D721Med (cell line): ENCODE measurements around the gene KHSRP.

ENCODE experiments used
- DNase-seq: peaks from one replicate; pipeline ENCODE4 v3.0.0; 2011; ENCODE audit warnings: low spot score; ENCODE audit not compliant: insufficient read length
- FAIRE-seq: peaks from 2 replicates; lab custom pipeline; 2011; peaks lifted over from hg19 to GRCh38; lab: Jason Lieb, UNC
- TF ChIP-seq, protein P1 (sequence below): IDR thresholded peaks from 2 replicates; pipeline ENCODE4 v1.5.1; 2012; ENCODE audit warnings: mild to moderate bottlenecking, control low read depth; ENCODE audit not compliant: insufficient read depth; ENCODE audit errors: missing control alignments

The KHSRP gene

GRCh38 chr19:6425732-6426620, 1.4 kb upstream of the KHSRP start:
- TF ChIP-seq, protein P1, sequence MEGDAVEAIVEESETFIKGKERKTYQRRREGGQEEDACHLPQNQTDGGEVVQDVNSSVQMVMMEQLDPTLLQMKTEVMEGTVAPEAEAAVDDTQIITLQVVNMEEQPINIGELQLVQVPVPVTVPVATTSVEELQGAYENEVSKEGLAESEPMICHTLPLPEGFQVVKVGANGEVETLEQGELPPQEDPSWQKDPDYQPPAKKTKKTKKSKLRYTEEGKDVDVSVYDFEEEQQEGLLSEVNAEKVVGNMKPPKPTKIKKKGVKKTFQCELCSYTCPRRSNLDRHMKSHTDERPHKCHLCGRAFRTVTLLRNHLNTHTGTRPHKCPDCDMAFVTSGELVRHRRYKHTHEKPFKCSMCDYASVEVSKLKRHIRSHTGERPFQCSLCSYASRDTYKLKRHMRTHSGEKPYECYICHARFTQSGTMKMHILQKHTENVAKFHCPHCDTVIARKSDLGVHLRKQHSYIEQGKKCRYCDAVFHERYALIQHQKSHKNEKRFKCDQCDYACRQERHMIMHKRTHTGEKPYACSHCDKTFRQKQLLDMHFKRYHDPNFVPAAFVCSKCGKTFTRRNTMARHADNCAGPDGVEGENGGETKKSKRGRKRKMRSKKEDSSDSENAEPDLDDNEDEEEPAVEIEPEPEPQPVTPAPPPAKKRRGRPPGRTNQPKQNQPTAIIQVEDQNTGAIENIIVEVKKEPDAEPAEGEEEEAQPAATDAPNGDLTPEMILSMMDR = peak; percentile 46
- FAIRE-seq (no peak), DNase-seq (no peak)

GRCh38 chr19:6424939-6425731, 524 bp upstream of the KHSRP start:
- peak; percentile 98 for FAIRE-seq
- DNase-seq = peak; percentile 86
- TF ChIP-seq, protein P1 = no peak

GRCh38 chr19:6423499-6424194, 964 bp downstream of the KHSRP start:
- no peak for DNase-seq

DNA sequence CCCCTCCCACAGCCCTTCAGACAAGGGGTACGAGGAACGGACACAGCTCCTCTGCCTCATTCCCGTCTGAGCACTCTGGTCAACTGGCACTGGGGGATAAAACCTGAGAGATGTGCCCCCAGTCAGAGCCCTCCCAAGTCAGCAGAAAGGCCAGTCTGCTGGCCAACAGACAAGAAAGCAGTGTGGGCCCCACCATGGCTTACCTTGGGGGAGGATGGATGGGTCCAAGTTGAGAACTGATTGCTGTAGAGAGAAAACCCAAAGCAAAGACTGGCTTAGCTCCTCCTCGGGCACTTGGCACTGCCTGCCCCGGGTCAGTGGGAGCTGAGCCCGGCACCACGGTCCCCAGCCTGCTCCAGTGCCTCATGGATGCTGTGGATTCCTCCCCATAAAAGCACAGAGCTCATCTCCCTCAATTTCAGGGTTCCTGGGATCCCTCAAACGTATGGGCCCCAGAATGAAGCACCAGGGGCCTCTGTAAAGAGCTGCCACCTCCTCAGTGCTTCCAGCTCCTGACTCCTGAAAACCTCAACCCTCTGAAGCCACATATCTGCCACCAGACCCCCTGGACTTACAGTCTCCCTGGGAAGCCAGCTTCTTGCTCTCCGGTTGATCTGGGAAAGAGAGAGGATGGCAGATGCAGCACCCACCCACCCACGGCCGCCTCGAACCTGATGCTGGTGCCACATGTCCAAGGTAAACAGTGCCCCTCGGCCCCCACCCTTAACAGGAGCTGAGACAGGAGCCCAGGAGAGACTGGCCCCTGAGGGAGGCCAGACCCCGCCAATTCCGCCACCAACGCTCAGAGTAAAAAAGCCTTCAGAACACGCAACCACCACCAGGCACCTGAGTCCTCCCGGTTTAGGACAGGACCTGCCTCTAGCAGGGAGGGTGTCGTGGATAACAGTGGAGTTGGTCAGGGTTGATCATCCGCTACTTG, 3.3 kb downstream of the KHSRP start:
- FAIRE-seq = no peak
- DNase-seq = peak; percentile 11
- TF ChIP-seq, protein P1 = no peak

More at GRCh38 chr19:6423499-6424194, 964 bp downstream of the KHSRP start:
- no peak for FAIRE-seq
- TF ChIP-seq, protein P1 = no peak

- FAIRE-seq (no peak), DNase-seq (no peak)
- TF ChIP-seq, protein P1 = no peak
Observed at GRCh38 chr19:6418562-6418932, 6.1 kb downstream of the KHSRP start.
